HepG2 (cell line): ENCODE results near the gene ATAD3C. TPM values are rescaled to one million over a fixed set of nuclear protein-coding genes. Genes with fewer than 3 reads are reported as not detected.
A peak's percentile ranks its signal among the peaks of the same experiment; 100 is the strongest.

Experiments used
- ARNT ChIP-seq: fragments of 450-650 bp; IDR thresholded peaks from 2 replicates; pipeline ENCODE4 v1.6.1; 2017
- FOXA3 ChIP-seq: IDR thresholded peaks from 2 replicates; pipeline ENCODE4 v1.6.1; 2016; ENCODE audit warnings: missing genetic modification reagents, missing compliant biosample characterization
- HDAC6 ChIP-seq: fragments of 200-600 bp; sonication (generic); IDR thresholded peaks from 2 replicates; pipeline ENCODE4 v1.7.0; 2017; ENCODE audit warnings: mild to moderate bottlenecking, antibody characterized with exemption, low read length, low read depth
- JARID2 ChIP-seq: sonication (generic); formaldehyde crosslinking; IDR thresholded peaks from 2 replicates; pipeline ENCODE4 v1.8.1; 2023; ENCODE audit warnings: missing genetic modification reagents, inconsistent platforms; ENCODE audit not compliant: insufficient replicate concordance
- KAT7 ChIP-seq: IDR thresholded peaks from 2 replicates; pipeline ENCODE4 v1.6.1; 2018; ENCODE audit warnings: borderline replicate concordance, missing compliant biosample characterization
- NFKB2 ChIP-seq: sonication (generic); formaldehyde crosslinking; IDR thresholded peaks from 2 replicates; pipeline ENCODE4 v1.4.0; 2020; ENCODE audit warnings: missing genetic modification reagents, borderline replicate concordance
- NFKBIZ ChIP-seq: IDR thresholded peaks from 2 replicates; pipeline ENCODE4 v1.6.1; 2018; ENCODE audit warnings: missing genetic modification reagents, missing compliant biosample characterization
- SAP130 ChIP-seq: IDR thresholded peaks from 2 replicates; pipeline ENCODE4 v1.6.1; 2016; ENCODE audit warnings: low read depth
- SSRP1 ChIP-seq: IDR thresholded peaks from 2 replicates; pipeline ENCODE4 v1.6.1; 2016; ENCODE audit warnings: control low read depth
- ZBTB3 ChIP-seq: sonication (generic); formaldehyde crosslinking; IDR thresholded peaks from 2 replicates; pipeline ENCODE4 v1.4.0; 2020; ENCODE audit warnings: low read depth, mild to moderate bottlenecking, moderate library complexity, missing genetic modification reagents, borderline replicate concordance
- ZFP36 ChIP-seq: fragments of 150-350 bp; IDR thresholded peaks from 2 replicates; pipeline ENCODE4 v1.6.1; 2018; ENCODE audit warnings: borderline replicate concordance, low read length, low read depth; ENCODE audit not compliant: partially characterized antibody
- polyA plus RNA-seq, 8 experiments: library from polyadenylated mRNA; depleted of rRNA in 3 of 8; stranded (reverse) in 7 of 8; unstranded in 1 of 8; fragments of >200 nt; fragmentation: Illumina TruSeq in 4 of 8; extraction: Trizol in 4 of 8; gene quantifications; 2 replicates each; pipeline versions ENCODE4 v1.2.1 to v1.2.3, GENCODE V29; 2011 to 2016; ENCODE audit warnings: low read depth in 4 of 8, missing spikeins in 1 of 8, mixed read lengths in 1 of 8; ENCODE audit not compliant: insufficient read depth in 1 of 8
- total RNA-seq, 5 experiments: library from RNA; depleted of rRNA; stranded (reverse); fragments of >200 nt; fragmentation: Illumina TruSeq; extraction: Trizol; gene quantifications; 2 replicates each; pipeline ENCODE4 v1.2.3, GENCODE V29; 2016; ENCODE audit warnings: low read depth in 1 of 5
- TF ChIP-seq, protein P1 (sequence below): sonication (generic); formaldehyde crosslinking; IDR thresholded peaks from 2 replicates; pipeline ENCODE4 v1.5.1; 2020; ENCODE audit warnings: mild to moderate bottlenecking, missing genetic modification reagents, borderline replicate concordance
- TF ChIP-seq, protein P2 (sequence below): IDR thresholded peaks from 2 replicates; pipeline ENCODE4 v1.6.1; 2016; ENCODE audit warnings: mild to moderate bottlenecking, missing biosample characterization, missing genetic modification reagents
- TF ChIP-seq, protein P3 (sequence below): sonication (generic); formaldehyde crosslinking; IDR thresholded peaks from 2 replicates; pipeline ENCODE4 v1.4.0; 2020; ENCODE audit warnings: mild to moderate bottlenecking, missing genetic modification reagents, borderline replicate concordance
- TF ChIP-seq, protein P4 (sequence below): sonication (generic); formaldehyde crosslinking; IDR thresholded peaks from 2 replicates; pipeline ENCODE4 v1.4.0; 2020; ENCODE audit warnings: missing genetic modification reagents
- TF ChIP-seq, protein P5 (sequence below): sonication (generic); formaldehyde crosslinking; conservative IDR thresholded peaks from 2 replicates; pipeline ENCODE4 v1.4.0; 2020; ENCODE audit warnings: mild to moderate bottlenecking, missing genetic modification reagents, moderate library complexity

Gene ATAD3C
- total and polyA plus RNA-seq, 2 of the 13 experiments (the other 11 are each of a cell fraction or from before 2014, with no cell fraction given): 2.4 to 3.2 TPM

DNA sequence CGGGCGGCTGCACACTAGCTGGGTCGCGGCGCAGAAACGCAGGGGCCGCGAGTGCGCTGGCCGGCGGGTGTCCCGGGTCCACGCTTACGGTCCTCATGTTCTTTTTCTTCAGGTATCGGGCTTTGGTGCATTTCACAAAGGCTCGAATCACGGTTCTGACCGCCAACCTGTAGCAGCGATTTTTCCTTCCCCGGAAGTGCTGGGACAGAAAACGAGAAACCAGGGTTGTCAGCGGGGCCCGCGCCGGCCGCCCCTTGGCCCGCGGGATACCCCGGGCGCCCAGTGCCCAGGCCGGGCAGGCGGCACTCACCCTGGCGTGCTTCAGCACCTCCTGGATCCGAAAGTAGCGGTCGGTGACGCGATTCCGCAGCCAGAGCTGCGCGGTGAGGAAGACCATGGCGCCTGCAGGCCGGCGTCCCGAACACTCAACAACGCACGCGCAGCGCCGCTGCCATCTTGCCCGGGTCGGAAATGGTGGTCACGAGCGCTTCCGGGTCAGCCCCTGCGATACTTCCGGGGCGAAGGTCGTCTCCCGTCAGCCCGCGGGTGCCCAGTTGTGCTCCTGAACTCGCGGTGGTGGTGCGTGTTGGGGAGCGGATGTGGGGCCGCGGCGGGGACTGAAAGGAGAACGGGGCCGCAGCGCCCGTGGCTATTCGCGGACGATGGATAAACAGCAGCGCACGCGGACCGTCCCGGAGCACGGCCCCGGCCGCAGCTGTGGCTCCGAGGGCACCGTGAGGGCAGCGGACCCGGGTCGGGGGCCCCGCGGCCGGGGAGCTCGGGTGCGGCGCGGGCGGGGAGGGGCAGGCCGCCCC lies 42.5 kb upstream of the ATAD3C start, which contains the start of gene MRPL20 (continued):
- TF ChIP-seq NFKB2 (peak; percentile 50; the same call in 1 of the 2 replicates), ZBTB3 (CRISPR knock-in tag) (peak; percentile 84; the same call in 1 of the 2 replicates), SSRP1 (no peak), FOXA3 (CRISPR knock-in tag) (peak; percentile 78), HDAC6 (no peak), ARNT (no peak), KAT7 (CRISPR knock-in tag) (peak; percentile 81), NFKBIZ (peak; percentile 49; the same call in 1 of the 2 replicates), JARID2 (peak; percentile 92), ZFP36 (no peak), SAP130 (CRISPR knock-in tag) (peak; percentile 96)
- TF ChIP-seq, protein P1, sequence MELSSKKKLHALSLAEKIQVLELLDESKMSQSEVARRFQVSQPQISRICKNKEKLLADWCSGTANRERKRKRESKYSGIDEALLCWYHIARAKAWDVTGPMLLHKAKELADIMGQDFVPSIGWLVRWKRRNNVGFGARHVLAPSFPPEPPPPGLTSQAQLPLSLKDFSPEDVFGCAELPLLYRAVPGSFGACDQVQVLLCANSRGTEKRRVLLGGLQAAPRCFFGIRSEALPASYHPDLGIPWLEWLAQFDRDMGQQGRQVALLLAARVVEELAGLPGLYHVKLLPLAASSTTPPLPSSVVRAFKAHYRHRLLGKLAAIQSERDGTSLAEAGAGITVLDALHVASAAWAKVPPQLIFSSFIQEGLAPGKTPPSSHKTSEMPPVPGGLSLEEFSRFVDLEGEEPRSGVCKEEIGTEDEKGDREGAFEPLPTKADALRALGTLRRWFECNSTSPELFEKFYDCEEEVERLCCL (CRISPR knock-in tag): no peak
- TF ChIP-seq, protein P2, sequence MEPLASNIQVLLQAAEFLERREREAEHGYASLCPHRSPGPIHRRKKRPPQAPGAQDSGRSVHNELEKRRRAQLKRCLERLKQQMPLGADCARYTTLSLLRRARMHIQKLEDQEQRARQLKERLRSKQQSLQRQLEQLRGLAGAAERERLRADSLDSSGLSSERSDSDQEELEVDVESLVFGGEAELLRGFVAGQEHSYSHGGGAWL: peak; percentile 89
- TF ChIP-seq, protein P3, sequence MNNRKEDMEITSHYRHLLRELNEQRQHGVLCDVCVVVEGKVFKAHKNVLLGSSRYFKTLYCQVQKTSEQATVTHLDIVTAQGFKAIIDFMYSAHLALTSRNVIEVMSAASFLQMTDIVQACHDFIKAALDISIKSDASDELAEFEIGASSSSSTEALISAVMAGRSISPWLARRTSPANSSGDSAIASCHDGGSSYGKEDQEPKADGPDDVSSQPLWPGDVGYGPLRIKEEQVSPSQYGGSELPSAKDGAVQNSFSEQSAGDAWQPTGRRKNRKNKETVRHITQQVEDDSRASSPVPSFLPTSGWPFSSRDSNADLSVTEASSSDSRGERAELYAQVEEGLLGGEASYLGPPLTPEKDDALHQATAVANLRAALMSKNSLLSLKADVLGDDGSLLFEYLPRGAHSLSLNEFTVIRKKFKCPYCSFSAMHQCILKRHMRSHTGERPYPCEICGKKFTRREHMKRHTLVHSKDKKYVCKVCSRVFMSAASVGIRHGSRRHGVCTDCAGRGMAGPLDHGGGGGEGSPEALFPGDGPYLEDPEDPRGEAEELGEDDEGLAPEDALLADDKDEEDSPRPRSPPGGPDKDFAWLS (CRISPR knock-in tag): no peak
- TF ChIP-seq, protein P4, sequence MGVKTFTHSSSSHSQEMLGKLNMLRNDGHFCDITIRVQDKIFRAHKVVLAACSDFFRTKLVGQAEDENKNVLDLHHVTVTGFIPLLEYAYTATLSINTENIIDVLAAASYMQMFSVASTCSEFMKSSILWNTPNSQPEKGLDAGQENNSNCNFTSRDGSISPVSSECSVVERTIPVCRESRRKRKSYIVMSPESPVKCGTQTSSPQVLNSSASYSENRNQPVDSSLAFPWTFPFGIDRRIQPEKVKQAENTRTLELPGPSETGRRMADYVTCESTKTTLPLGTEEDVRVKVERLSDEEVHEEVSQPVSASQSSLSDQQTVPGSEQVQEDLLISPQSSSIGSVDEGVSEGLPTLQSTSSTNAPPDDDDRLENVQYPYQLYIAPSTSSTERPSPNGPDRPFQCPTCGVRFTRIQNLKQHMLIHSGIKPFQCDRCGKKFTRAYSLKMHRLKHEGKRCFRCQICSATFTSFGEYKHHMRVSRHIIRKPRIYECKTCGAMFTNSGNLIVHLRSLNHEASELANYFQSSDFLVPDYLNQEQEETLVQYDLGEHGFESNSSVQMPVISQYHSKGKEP (CRISPR knock-in tag): peak; percentile 66; the same call in 1 of the 2 replicates
- TF ChIP-seq, protein P5, sequence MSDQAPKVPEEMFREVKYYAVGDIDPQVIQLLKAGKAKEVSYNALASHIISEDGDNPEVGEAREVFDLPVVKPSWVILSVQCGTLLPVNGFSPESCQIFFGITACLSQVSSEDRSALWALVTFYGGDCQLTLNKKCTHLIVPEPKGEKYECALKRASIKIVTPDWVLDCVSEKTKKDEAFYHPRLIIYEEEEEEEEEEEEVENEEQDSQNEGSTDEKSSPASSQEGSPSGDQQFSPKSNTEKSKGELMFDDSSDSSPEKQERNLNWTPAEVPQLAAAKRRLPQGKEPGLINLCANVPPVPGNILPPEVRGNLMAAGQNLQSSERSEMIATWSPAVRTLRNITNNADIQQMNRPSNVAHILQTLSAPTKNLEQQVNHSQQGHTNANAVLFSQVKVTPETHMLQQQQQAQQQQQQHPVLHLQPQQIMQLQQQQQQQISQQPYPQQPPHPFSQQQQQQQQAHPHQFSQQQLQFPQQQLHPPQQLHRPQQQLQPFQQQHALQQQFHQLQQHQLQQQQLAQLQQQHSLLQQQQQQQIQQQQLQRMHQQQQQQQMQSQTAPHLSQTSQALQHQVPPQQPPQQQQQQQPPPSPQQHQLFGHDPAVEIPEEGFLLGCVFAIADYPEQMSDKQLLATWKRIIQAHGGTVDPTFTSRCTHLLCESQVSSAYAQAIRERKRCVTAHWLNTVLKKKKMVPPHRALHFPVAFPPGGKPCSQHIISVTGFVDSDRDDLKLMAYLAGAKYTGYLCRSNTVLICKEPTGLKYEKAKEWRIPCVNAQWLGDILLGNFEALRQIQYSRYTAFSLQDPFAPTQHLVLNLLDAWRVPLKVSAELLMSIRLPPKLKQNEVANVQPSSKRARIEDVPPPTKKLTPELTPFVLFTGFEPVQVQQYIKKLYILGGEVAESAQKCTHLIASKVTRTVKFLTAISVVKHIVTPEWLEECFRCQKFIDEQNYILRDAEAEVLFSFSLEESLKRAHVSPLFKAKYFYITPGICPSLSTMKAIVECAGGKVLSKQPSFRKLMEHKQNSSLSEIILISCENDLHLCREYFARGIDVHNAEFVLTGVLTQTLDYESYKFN: peak; percentile 66; the same call in 1 of the 2 replicates
